ENCODE results near the gene DNAJC19.

The DNAJC19 gene

GRCh38 chr3:180977498-180977897 lies 12.0 kb downstream of the DNAJC19 start:
- no peaks in the 10 kb centered on the region for H3F3A ChIP-seq (ENCODE audit: low read depth)
- H3K9me2 ChIP-seq (replicated peaks; ENCODE audit: low read depth, low read length): no peaks in the 10 kb centered on the region
- H3K27me3 ChIP-seq (ENCODE audit: insufficient read depth, low read length, poor library complexity, severe bottlenecking): no peaks in the 10 kb centered on the region
- H3K36me3 ChIP-seq (ENCODE audit: insufficient read depth, low read length): peaks cover 59% of the 10 kb centered on the region
- H3K9me3 ChIP-seq (ENCODE audit: insufficient read depth, low read depth, low read length): no peaks in the 10 kb centered on the region
- no peak overlapping the region for H3K4me3 ChIP-seq (ENCODE audit: low read length, poor library complexity, severe bottlenecking)
- no peak overlapping the region for H3K9ac ChIP-seq (ENCODE audit: low read depth, low read length, poor library complexity, severe bottlenecking)
- no peaks in the 10 kb centered on the region for H3K79me2 ChIP-seq (ENCODE audit: insufficient read depth, low read length)
- H3K4me2 ChIP-seq (ENCODE audit: low read depth, low read length, poor library complexity, severe bottlenecking): no peak overlapping the region
- TF ChIP-seq EZH2phosphoT487 (IDR thresholded peaks at IDR 0.05; ENCODE audit: borderline replicate concordance) (no peak), CTCF (conservative IDR thresholded peaks at IDR 0.05; ENCODE audit: low read length) (no peak)
- H3K4me1 ChIP-seq (ENCODE audit: insufficient read depth, low read length, poor library complexity, severe bottlenecking): no peaks in the 10 kb centered on the region
- H2AFZ ChIP-seq (ENCODE audit: low read length): no peak overlapping the region
- H4K20me1 ChIP-seq (ENCODE audit: insufficient read depth, low read length, poor library complexity, severe bottlenecking): no peaks in the 10 kb centered on the region

GRCh38 chr3:180974286-180974685 lies 15.2 kb downstream of the DNAJC19 start:
- H3K9me3 ChIP-seq (ENCODE audit: insufficient read depth, low read depth, low read length): no peaks in the 10 kb centered on the region
- H3K4me1 ChIP-seq (ENCODE audit: insufficient read depth, low read length, poor library complexity, severe bottlenecking): no peaks in the 10 kb centered on the region
- no peaks in the 10 kb centered on the region for H3K79me2 ChIP-seq (ENCODE audit: insufficient read depth, low read length)
- no peaks in the 10 kb centered on the region for H3K27me3 ChIP-seq (ENCODE audit: insufficient read depth, low read length, poor library complexity, severe bottlenecking)
- H3K36me3 ChIP-seq (ENCODE audit: insufficient read depth, low read length): peaks cover 87% of the 10 kb centered on the region
- H3F3A ChIP-seq (ENCODE audit: low read depth): no peaks in the 10 kb centered on the region
- H3K9me2 ChIP-seq (replicated peaks; ENCODE audit: low read depth, low read length): no peaks in the 10 kb centered on the region
- no peak overlapping the region for H3K4me2 ChIP-seq (ENCODE audit: low read depth, low read length, poor library complexity, severe bottlenecking)
- no peak overlapping the region for H3K9ac ChIP-seq (ENCODE audit: low read depth, low read length, poor library complexity, severe bottlenecking)
- H2AFZ ChIP-seq (ENCODE audit: low read length): no peak overlapping the region
- TF ChIP-seq CTCF (conservative IDR thresholded peaks at IDR 0.05; ENCODE audit: low read length) (no peak), EZH2phosphoT487 (IDR thresholded peaks at IDR 0.05; ENCODE audit: borderline replicate concordance) (no peak)
- no peak overlapping the region for H3K4me3 ChIP-seq (ENCODE audit: low read length, poor library complexity, severe bottlenecking)
- H4K20me1 ChIP-seq (ENCODE audit: insufficient read depth, low read length, poor library complexity, severe bottlenecking): no peaks in the 10 kb centered on the region

- H3K9ac ChIP-seq (ENCODE audit: low read depth, low read length, poor library complexity, severe bottlenecking): no peak overlapping the region
- H3K9me3 ChIP-seq (ENCODE audit: insufficient read depth, low read depth, low read length): no peaks in the 10 kb centered on the region
- H3K4me2 ChIP-seq (ENCODE audit: low read depth, low read length, poor library complexity, severe bottlenecking): no peak overlapping the region
- H2AFZ ChIP-seq (ENCODE audit: low read length): no peak overlapping the region
- H3K36me3 ChIP-seq (ENCODE audit: insufficient read depth, low read length): peaks cover 88% of the 10 kb centered on the region
- H3K4me1 ChIP-seq (ENCODE audit: insufficient read depth, low read length, poor library complexity, severe bottlenecking): no peaks in the 10 kb centered on the region
- H3K79me2 ChIP-seq (ENCODE audit: insufficient read depth, low read length): no peaks in the 10 kb centered on the region
- H3K4me3 ChIP-seq (ENCODE audit: low read length, poor library complexity, severe bottlenecking): no peak overlapping the region
- H3F3A ChIP-seq (ENCODE audit: low read depth): no peaks in the 10 kb centered on the region
- no peaks in the 10 kb centered on the region for H3K27me3 ChIP-seq (ENCODE audit: insufficient read depth, low read length, poor library complexity, severe bottlenecking)
- TF ChIP-seq EZH2phosphoT487 (IDR thresholded peaks at IDR 0.05; ENCODE audit: borderline replicate concordance): no peak
- no peak for TF ChIP-seq CTCF (conservative IDR thresholded peaks at IDR 0.05; ENCODE audit: low read length)
- H3K9me2 ChIP-seq (replicated peaks; ENCODE audit: low read depth, low read length): no peaks in the 10 kb centered on the region
- H4K20me1 ChIP-seq (ENCODE audit: insufficient read depth, low read length, poor library complexity, severe bottlenecking): no peaks in the 10 kb centered on the region
Measured at GRCh38 chr3:180973543-180973942, 16.0 kb downstream of the DNAJC19 start.

Data from Loucy (cell line).